Measurements from ENCODE around the gene MACROD2.

- TF ChIP-seq POLR2A (IDR thresholded peaks at IDR 0.05) (no peak), CTCF (IDR thresholded peaks at IDR 0.05) (no peak)
These were observed 138.7 kb downstream of the MACROD2 start for GRCh38 chr20:14134004-14134403.
